Loucy (cell line): ENCODE measurements around the gene TMEM17.

Experiments used
- H2AFZ ChIP-seq: fragments of 200-600 bp; sonication (generic); 2 replicates; pipeline ENCODE4 v1.6.0; 2016; ENCODE audit warnings: antibody characterized with exemption, mild to moderate bottlenecking, low read length, moderate library complexity
- H3F3A ChIP-seq: fragments of 200-600 bp; 2 replicates; pipeline ENCODE4 v1.6.0; 2016; ENCODE audit warnings: antibody characterized with exemption, low read depth, mild to moderate bottlenecking
- H3K27me3 ChIP-seq: fragments of 200-600 bp; sonication (generic); 2 replicates; pipeline ENCODE4 v1.6.1; 2014; ENCODE audit warnings: low read length, mild to moderate bottlenecking; ENCODE audit not compliant: insufficient read depth, poor library complexity, severe bottlenecking
- H3K36me3 ChIP-seq: fragments of 200-600 bp; sonication (generic); 2 replicates; pipeline ENCODE4 v1.6.1; 2016; ENCODE audit warnings: low read length; ENCODE audit not compliant: insufficient read depth
- H3K4me1 ChIP-seq: fragments of 200-600 bp; sonication (generic); 2 replicates; pipeline ENCODE4 v1.5.1; 2014; ENCODE audit warnings: low read length, mild to moderate bottlenecking; ENCODE audit not compliant: insufficient read depth, poor library complexity, severe bottlenecking
- H3K4me2 ChIP-seq: fragments of 200-600 bp; sonication (generic); 2 replicates; pipeline ENCODE4 v1.6.0; 2014; ENCODE audit warnings: antibody characterized with exemption, low read length, low read depth, mild to moderate bottlenecking; ENCODE audit not compliant: poor library complexity, severe bottlenecking
- H3K4me3 ChIP-seq: fragments of 200-600 bp; sonication (generic); 2 replicates; pipeline ENCODE4 v1.5.1; 2014; ENCODE audit warnings: low read length, mild to moderate bottlenecking, mixed read lengths; ENCODE audit not compliant: poor library complexity, severe bottlenecking
- H3K79me2 ChIP-seq: fragments of 200-600 bp; sonication (generic); 2 replicates; pipeline ENCODE4 v1.6.1; 2014; ENCODE audit warnings: low read length; ENCODE audit not compliant: insufficient read depth
- H3K9ac ChIP-seq: fragments of 200-600 bp; sonication (generic); 2 replicates; pipeline ENCODE4 v1.6.0; 2014; ENCODE audit warnings: mild to moderate bottlenecking, low read depth, low read length, moderate library complexity; ENCODE audit not compliant: poor library complexity, severe bottlenecking
- H3K9me2 ChIP-seq: fragments of 200-600 bp; sonication (generic); replicated peaks from 2 replicates; pipeline ENCODE4 v1.6.1; 2016; ENCODE audit warnings: low read depth, low read length, mixed read lengths
- H3K9me3 ChIP-seq: fragments of 200-600 bp; sonication (generic); 2 replicates; pipeline ENCODE4 v1.6.1; 2014; ENCODE audit warnings: mild to moderate bottlenecking, antibody characterized with exemption, low read length, low read depth; ENCODE audit not compliant: insufficient read depth
- H4K20me1 ChIP-seq: fragments of 200-600 bp; sonication (generic); 2 replicates; pipeline ENCODE4 v1.6.0; 2014; ENCODE audit warnings: antibody characterized with exemption, low read length, mild to moderate bottlenecking; ENCODE audit not compliant: insufficient read depth, poor library complexity, severe bottlenecking
- CTCF ChIP-seq: fragments of 200-600 bp; sonication (generic); conservative IDR thresholded peaks from 2 replicates; pipeline ENCODE4 v1.5.1; 2014; ENCODE audit warnings: mild to moderate bottlenecking, antibody characterized with exemption, low read length
- EZH2phosphoT487 ChIP-seq: fragments of 200-600 bp; IDR thresholded peaks from 2 replicates; pipeline ENCODE4 v1.6.1; 2018; ENCODE audit warnings: antibody characterized with exemption, mild to moderate bottlenecking, moderate library complexity, borderline replicate concordance

The TMEM17 gene

GRCh38 chr2:62489702-62490101 lies 16.3 kb downstream of the TMEM17 start:
- Histone ChIP-seq H3K36me3 (no peaks in the 10 kb centered on the region), H3K9me3 (no peaks in the 10 kb centered on the region), H3F3A (no peaks in the 10 kb centered on the region), H3K79me2 (no peaks in the 10 kb centered on the region), H3K4me2 (no peak overlapping the region), H3K9ac (no peak overlapping the region), H3K9me2 (no peaks in the 10 kb centered on the region), H2AFZ (no peak overlapping the region), H4K20me1 (no peaks in the 10 kb centered on the region), H3K4me1 (no peaks in the 10 kb centered on the region), H3K27me3 (no peaks in the 10 kb centered on the region), H3K4me3 (no peak overlapping the region)
- TF ChIP-seq EZH2phosphoT487 = no peak
- no peak for TF ChIP-seq CTCF

GRCh38 chr2:62489162-62489561 lies 16.8 kb downstream of the TMEM17 start:
- no peaks in the 10 kb centered on the region for H3K9me2 ChIP-seq
- no peak overlapping the region for H3K4me2 ChIP-seq
- H3K36me3 ChIP-seq = no peaks in the 10 kb centered on the region
- H3K4me3 ChIP-seq = no peak overlapping the region
- no peaks in the 10 kb centered on the region for H3F3A ChIP-seq
- no peaks in the 10 kb centered on the region for H3K27me3 ChIP-seq
- no peaks in the 10 kb centered on the region for H4K20me1 ChIP-seq
- TF ChIP-seq CTCF (no peak), EZH2phosphoT487 (no peak)
- no peaks in the 10 kb centered on the region for H3K79me2 ChIP-seq
- H3K9me3 ChIP-seq = no peaks in the 10 kb centered on the region
- H3K4me1 ChIP-seq = no peaks in the 10 kb centered on the region
- H2AFZ ChIP-seq = no peak overlapping the region
- no peak overlapping the region for H3K9ac ChIP-seq

GRCh38 chr2:62486439-62486765 lies 19.6 kb downstream of the TMEM17 start:
- Histone ChIP-seq H3K9me3 (no peaks in the 10 kb centered on the region), H3K27me3 (no peaks in the 10 kb centered on the region), H3K79me2 (no peaks in the 10 kb centered on the region), H3F3A (no peaks in the 10 kb centered on the region), H3K9ac (no peak overlapping the region), H3K4me1 (no peaks in the 10 kb centered on the region), H3K4me2 (no peak overlapping the region), H3K36me3 (no peaks in the 10 kb centered on the region), H3K9me2 (no peaks in the 10 kb centered on the region), H2AFZ (no peak overlapping the region), H3K4me3 (no peak overlapping the region), H4K20me1 (no peaks in the 10 kb centered on the region)
- no peak for TF ChIP-seq EZH2phosphoT487
- no peak for TF ChIP-seq CTCF
